Measurements from ENCODE around the gene CAND2.
A peak's percentile ranks its signal among the peaks of the same experiment; 100 is the strongest.
"Not testable (repeated sequence)": the region's sequence is repeated elsewhere in the genome, so short reads cannot be mapped to it uniquely, and the experiment has no call there.

CAND2 gene

DNA sequence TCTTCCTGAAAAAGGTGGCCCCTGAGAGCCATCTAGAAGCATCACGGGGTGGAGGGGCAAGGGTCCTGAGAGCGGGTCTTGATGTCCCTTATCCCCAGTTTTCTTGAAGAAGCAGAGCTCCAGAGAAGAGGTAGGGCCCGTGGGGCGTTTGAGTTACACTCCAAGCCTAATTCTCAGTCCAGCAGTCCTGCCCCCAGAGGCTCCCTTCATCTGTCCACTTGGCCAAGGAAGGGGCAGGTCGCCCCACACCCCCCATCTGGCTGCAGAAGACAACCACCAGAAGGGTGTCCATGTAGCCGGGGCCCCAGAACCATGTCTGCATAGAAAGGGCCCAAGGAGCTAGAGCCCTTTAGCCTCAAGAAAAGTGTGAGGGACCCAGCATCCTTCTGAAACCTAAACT, 70.4 kb downstream of the CAND2 start:
- DNase-seq = no peak

DNA sequence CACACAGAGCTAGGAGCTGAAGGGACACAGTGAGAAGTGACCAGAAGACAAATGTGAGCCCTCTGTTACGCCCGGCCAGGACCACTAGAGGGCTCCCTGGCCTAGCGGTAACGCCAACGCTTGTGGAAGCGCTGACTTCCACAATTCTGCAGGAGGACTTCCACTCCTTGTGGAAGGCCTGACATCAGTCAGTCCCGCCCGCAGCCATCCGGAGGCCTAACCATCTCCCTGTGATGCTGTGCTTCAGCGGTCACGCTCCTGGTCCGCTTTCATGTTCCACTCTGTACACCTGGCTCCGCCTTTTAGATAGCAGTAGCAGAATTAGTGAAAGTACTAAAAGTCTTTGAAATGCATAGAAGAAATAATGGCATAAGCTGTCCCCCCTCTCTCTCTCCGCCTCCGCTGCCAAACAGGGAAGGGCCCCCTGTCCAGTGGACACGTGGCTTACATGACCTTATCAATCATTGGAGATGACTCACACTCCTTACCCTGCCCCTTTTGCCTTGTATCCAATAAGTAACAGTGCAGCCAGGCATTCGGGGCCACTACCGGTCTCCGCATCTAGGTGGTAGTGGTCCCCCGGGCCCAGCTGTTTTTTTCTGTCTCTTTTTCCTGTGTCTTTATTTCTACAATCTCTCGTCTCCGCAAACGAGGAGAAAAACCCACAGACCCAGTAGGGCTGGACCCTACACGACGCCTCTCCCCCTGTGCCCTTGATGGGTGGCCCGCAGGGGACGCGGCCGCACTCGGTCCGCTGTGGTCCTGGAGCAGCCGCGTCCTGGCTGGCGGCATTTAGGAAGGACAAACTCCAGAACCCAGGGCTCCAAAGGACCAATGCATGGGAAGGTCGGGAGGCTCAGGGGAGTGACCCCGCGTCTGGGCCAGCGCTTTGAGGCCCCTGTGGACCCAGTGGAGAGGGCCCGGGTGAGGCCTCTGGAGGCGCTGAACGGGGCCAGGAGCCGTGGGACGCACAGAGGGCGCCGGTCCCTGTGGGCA, 71.9 kb downstream of the CAND2 start:
- peak; percentile 75 for DNase-seq

DNA sequence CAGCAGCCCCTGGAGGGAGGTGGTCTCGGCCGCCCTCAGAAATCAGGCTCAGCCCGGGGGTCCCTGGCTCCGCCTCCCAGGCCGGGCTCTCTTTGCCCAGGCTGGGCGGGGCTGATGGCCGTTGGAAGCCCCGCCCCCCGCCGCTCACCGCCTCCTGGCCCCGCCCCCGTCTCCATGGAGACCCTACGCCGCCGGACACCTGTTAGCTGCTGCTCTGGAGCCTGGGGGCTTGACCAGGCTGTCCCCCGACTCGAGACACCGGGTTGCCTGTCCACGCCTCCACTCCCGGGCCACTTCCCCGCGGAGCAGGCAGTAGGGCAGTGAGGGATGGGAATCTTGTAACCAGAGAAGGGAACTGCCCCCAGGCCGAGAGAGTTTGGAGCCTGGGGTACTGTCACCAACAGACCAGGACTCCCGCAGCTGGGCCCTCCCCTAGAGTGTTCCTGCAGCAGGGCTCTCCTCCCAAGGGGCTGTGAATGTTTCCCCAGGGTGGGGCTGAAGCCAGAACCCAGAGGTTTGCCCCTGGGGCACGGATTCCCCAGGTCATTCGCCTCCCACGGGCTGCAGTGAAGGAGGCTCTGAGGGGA, 72.6 kb downstream of the CAND2 start:
- DNase-seq = peak; percentile 60

DNA sequence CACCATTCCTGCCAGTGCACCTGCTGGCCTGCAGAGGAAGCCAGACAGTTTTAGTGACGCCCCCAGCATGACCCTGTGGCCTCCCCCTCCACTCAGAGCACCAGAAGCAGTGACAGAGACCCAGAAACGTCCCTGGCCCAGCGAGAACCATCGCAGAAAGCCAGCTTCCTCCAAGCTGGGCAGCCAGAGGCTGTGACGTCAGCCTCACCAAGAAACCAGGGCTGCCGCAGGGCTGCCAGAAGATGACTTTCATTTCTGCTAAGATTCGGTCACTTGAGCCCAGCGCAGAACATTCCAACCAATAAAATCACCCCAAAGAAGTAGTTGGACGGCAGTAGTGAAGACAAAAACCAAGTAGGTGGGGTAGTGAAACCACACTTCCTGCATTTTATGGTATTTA, 74.5 kb downstream of the CAND2 start:
- no peak for DNase-seq

DNA sequence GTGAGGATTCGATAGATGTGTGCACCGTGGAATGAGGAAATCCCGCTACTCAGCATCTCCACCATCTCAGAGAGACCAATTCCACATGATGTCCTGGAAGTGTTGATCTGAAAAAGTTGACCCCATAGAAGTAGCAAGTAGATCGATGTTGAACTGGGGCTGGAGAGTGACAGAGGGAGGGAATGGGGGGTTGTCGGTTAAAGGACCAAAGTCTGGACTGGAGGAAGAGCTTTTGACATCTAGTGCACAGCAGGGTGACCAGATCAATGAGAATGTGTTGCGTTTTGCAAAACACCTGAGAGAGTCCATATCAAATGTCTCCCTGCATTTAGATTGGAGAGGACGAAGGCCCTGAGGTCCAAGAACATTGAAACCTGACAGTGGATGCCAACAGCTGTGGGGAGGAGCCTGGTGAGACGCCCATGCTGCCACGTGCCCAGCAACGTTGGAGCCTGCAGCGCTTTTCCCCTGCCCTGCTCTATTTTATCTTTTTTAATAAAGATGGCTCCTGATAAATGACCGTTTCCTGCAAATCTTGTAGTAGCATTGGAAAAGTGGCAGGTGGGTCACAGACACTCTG, 75.0 kb downstream of the CAND2 start:
- DNase-seq = peak; percentile 10

DNA sequence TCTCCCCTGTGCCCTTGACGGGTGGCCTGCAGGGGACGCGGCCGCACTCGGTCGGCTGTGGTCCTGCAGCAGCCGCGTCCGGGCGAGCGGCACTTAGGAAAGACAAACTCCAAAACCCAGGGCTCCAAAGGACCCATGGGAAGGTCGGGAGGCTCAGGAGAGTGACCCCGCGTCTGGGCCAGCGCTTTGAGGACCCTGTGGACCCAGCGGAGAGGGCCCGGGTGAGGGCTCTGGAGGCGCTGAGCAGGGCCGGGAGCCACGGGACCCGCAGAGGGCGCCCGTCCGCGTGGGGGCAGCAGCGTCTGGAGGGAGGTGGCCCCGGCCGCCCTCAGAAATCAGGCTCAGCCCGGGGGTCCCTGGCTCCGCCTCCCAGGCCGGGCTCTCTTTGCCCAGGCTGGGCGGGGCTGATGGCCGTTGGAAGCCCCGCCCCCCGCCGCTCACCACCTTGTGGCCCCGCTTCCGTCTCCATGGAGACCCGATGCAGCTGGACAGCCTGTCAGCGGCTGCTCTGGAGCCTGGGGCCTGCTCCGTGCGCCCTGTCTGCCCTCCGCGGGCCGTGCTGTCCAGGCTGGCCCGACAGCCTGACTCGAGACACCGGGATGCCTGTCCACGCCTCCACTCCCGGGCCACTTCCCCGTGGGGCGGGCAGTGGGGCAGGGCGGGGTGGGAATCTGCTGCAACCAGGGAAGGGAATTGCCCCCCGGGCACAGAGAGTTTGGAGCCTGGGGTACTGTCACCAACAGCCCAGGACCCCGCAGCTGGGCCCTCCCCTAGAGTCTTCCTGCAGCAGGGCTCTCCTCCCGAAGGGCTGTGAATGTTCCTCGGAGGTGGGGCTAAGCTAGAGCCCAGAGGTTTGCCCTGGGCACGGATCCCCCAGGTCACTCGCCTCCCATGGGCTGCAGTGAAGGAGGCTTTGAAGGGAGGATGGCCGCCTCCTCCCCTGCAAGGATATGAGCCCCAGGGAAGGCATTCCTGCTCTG, 79.7 kb downstream of the CAND2 start:
- DNase-seq = peak; percentile 68

DNA sequence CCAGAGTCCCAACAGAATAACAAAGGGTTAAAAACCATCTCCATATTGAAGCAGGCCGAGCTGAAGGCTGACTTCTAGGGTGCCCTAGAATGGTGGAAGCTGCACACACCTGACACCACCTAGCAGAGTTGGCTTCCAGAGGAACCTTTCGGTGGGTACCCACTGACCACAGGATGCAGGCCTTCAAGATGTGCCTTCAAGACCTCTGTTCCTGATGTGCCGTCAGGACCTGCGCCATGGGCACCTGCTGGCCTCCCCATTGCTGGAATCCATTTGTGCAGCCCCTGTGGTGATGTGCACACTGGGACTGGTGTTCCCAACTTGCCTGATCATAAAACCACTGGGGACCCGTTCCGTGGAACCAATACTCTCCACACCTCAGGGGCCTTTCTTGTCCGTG, 80.6 kb downstream of the CAND2 start:
- no peak for DNase-seq

DNA sequence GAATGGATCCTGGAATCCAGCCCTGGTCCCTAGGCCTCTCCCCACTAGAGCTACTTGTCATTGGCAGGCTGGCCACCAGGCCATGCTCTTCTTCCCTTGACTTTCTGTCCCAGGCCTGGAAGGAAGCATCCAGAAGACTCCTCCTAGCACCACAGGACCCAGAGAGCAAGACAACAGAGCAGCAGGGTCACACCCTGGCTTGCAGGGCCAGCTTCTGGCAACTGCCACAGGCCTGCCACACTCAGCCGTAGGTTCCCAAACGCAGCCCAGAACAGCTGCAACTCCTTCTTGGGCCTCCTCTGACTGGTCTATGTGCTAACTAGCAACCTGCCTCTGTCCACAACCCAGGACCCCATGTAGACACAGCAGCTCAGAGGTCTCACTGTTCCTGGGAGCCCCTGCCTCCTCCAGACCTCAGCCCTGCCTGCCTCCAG, 81.7 kb downstream of the CAND2 start:
- DNase-seq = no peak

DNA sequence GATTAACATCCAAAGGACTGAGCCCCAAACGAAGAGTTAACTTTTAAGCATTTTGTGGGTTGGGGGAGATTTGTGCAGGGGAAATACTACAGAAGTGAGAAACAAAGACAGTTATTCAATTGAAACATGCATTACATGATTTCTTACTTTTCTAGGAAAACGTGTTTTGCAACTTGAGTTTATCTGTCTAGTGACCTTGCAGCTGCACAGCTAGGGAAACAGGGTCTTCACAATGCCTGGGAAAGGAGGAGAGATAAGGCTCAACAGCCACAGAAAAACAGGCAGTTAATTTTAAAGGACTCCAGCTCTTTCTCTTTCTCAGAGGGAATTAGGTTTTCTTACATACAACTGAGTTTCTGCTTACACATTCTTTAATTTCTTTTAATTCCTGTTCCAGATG, 82.3 kb downstream of the CAND2 start:
- DNase-seq = not testable (repeated sequence)

DNA sequence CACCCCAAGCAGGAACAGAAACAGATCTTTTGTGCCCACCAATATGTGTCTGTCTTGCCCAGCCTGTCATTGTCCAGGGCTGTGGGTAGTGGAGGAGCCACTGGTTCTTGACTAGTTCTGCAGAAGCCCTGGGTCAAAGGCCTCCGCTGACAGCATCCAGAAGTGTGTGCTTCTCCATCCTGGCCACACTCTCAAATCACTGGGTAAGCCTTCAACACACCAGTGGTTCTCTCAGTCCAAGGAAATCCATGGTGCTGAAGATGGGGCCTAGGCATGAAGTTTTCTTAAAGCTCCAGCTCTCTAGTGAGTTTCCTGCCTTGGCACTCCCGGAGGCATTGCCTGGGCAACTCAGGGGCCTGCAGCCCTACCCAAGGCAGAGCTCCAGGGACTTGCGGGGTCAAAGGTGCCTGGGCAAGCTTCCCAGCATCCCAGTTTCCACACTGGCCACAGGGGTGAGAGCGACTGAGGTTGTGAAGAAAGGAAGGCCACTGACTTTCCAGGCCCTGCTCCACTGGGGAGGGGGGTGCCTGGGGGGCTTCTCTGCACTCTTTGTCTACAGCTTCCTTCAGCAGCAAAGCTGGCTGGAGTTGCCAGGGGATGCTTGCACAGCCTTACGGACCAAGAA, 82.8 kb downstream of the CAND2 start:
- no peak for DNase-seq

DNA sequence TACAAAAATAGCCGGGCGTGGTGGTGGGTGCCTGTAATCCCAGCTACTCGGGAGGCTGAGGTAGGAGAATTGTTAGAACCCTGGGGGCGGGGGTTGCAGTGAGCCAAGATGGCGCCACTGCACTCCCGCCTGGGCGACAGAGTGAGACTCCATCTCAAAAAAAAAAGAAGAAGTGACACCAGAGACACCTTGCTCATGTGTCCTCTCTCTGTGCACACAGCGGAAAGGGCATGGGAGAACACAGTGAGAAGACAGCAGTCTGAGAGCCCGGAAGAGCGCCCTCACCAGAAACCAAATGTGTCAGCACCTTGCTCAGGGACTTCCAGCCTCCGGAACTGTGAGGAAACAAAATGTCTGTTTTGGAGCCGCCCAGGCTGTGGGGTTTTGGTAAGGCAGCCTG, 85.4 kb downstream of the CAND2 start:
- not testable (repeated sequence) for DNase-seq

DNA sequence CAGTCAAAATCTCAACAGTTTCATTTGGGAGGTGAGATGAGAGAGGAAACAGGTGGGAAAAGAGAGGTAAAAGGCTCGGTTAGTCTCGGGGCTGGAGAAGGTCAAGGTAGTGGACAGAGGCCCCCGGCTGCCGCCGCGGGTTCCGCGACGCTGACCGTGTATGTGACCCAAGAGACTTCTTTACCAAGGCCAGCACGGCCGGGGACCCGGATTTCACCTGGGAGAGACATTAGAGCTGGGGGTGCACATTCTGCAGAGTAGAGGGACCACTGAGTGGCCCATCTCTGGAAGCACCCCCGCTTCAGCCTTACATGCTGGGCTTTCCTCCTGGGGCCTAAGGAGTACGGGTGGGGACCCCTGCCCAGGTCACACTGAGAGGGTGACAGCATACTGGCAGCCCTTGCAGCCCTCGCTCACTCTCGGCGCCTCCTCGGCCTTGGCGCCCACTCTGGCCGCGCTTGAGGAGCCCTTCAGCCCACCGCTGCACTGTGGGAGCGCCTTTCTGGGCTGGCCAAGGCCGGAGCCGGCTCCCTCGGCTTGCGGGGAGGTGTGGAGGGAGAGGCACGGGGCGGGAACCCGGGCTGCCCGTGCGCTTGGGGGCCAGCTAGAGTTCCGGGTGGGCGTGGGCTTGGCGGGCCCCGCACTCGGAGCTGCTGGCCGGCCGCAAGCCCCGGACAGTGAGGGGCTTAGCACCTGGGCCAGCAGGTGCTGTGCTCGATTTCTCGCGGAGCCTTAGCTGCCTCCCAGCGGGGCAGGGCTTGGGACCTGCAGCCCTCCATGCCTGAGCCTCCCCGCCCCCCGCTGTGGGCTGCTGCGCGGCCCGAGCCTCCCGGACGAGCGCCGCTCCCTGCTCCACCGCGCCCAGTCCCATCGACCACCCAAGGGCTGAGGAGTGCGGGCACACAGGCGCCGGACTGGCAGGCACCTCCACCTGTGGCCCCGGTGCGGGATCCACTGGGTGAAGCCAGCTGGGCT, 86.1 kb downstream of the CAND2 start:
- no peak for DNase-seq

DNA sequence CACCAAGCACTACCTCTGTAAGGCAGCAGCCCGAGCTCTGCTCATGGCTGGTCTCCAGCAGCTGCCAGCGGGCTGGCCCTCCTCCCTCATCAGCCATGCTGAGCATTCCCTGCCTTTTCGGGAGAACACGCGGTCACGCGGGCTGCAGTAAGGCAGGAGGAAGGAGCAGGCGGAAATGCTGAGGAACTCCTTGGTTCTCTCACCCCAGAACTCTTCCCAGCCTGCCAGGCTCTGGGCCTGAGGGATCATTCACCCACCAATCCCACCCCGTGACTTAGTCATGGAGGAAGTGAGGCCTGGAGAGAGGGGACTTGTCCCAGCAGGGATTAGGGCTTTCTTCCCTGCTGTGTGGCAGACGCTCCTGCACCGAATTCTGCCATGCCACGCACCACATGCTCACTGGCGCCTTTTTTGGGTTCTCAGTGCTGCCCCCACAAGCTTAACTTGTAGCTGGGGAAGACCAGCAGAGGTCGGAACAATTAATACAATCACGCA, 87.8 kb downstream of the CAND2 start:
- DNase-seq = no peak

Data from NCI-H146 (cell line).